Mesothelial cell of epicardium (in vitro differentiated cells): ENCODE data around the gene TAF1D. TPM values are rescaled to one million over a fixed set of nuclear protein-coding genes. Genes with fewer than 3 reads are reported as not detected.

ENCODE experiments used
- DNase-seq, 2 experiments: peaks; one replicate each; pipeline ENCODE4 v3.0.0; 2021; ENCODE audit warnings: low spot score in 2 of 2; ENCODE audit not compliant: unreplicated experiment in 2 of 2
- H3K27ac Mint-ChIP-seq: 2 replicates; pipeline ENCODE4 v1.8.0; 2021; ENCODE audit warnings: mixed read lengths
- H3K27me3 Mint-ChIP-seq: 2 replicates; pipeline ENCODE4 v1.8.0; 2021; ENCODE audit warnings: low read depth, mixed read lengths
- H3K36me3 Mint-ChIP-seq: 2 replicates; pipeline ENCODE4 v1.8.0; 2021; ENCODE audit warnings: mixed read lengths
- H3K4me1 Mint-ChIP-seq: 2 replicates; pipeline ENCODE4 v1.8.0; 2021; ENCODE audit warnings: mixed read lengths
- H3K4me3 Mint-ChIP-seq: 2 replicates; pipeline ENCODE4 v1.8.0; 2021; ENCODE audit warnings: mild to moderate bottlenecking, moderate library complexity, mixed read lengths
- H3K9me3 Mint-ChIP-seq: 2 replicates; pipeline ENCODE4 v1.8.0; 2021; ENCODE audit warnings: mixed read lengths
- CTCF ChIP-seq: fragments of 200-600 bp; sonication (generic); IDR thresholded peaks from one replicate; pipeline ENCODE4 v1.5.0; 2021; ENCODE audit warnings: antibody characterized with exemption; ENCODE audit not compliant: unreplicated experiment
- total RNA-seq: library from RNA; stranded (reverse); gene quantifications from 3 replicates; pipeline ENCODE4 v1.2.1, GENCODE V29; 2021

Gene TAF1D
- total RNA-seq, 1 donor from 2014 or later, result 155 TPM

GRCh38 chr11:93738647-93739081 lies 2.6 kb downstream of the TAF1D start:
- Mint-ChIP-seq H3K36me3 (peaks cover 24% of the 10 kb centered on the region), H3K27ac (peak overlapping the region; percentile 79), H3K4me1 (peaks cover 53% of the 10 kb centered on the region), H3K9me3 (no peaks in the 10 kb centered on the region), H3K27me3 (no peaks in the 10 kb centered on the region), H3K4me3 (peak overlapping the region; percentile 100)
- TF ChIP-seq CTCF, result no peak
- no peak for DNase-seq

DNA sequence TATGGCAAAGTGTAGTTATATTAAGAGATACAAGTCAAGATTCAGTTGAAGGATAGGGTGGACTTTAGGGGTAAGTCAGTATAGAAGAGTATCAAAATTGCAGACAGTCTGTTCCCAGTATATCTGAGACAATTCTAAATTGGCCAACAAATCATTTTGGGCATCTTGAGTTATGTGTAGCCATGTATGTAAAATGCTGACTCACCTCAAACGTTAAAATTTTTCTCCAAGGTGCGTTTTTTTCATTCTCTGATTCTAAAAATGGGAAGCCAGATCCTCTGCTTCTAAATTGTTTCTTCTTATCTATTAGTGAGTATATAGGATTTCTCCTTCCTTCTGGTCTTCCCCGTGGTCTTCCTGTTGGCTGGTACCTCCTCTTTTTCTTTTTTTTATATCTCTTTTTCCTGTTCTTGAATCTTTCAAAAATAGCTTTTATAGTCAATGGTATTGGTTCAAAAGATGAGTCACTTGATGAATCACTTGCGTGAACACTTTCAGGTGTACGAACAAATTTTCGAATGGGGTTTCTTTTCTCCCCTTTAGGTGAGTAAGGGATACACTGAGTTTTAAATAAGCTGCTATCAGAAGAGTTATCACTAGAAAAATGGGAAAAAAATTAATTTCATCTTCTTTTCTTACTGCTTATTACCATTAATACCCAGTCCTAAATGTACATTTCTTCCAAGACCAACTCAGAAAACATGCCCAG lies 3.2 kb downstream of the TAF1D start:
- Mint-ChIP-seq H3K4me3 (peak overlapping the region; percentile 100), H3K9me3 (no peaks in the 10 kb centered on the region), H3K4me1 (peaks cover 53% of the 10 kb centered on the region), H3K27ac (peak overlapping the region; percentile 79), H3K36me3 (peaks cover 26% of the 10 kb centered on the region), H3K27me3 (no peaks in the 10 kb centered on the region)
- no peak for DNase-seq
- TF ChIP-seq CTCF, result no peak

- H3K36me3 Mint-ChIP-seq, result peaks cover 33% of the 10 kb centered on the region
- no peaks in the 10 kb centered on the region for H3K27me3 Mint-ChIP-seq
- no peak for TF ChIP-seq CTCF
- DNase-seq, result no peak
- H3K27ac Mint-ChIP-seq, result peak overlapping the region; percentile 85
- H3K4me1 Mint-ChIP-seq, result peaks cover 46% of the 10 kb centered on the region
- no peaks in the 10 kb centered on the region for H3K9me3 Mint-ChIP-seq
- no peak overlapping the region for H3K4me3 Mint-ChIP-seq
Observed at GRCh38 chr11:93736129-93736528, 5.2 kb downstream of the TAF1D start.

GRCh38 chr11:93735627-93736026 lies 5.7 kb downstream of the TAF1D start:
- peaks cover 33% of the 10 kb centered on the region for H3K36me3 Mint-ChIP-seq

GRCh38 chr11:93734427-93735222 lies 6.7 kb downstream of the TAF1D start:
- H3K27me3 Mint-ChIP-seq, result no peaks in the 10 kb centered on the region
- H3K9me3 Mint-ChIP-seq, result no peaks in the 10 kb centered on the region
- H3K36me3 Mint-ChIP-seq, result peaks cover 38% of the 10 kb centered on the region
- H3K27ac Mint-ChIP-seq, result no peak overlapping the region
- no peak overlapping the region for H3K4me3 Mint-ChIP-seq
- H3K4me1 Mint-ChIP-seq, result peaks cover 38% of the 10 kb centered on the region
- no peak for TF ChIP-seq CTCF
- no peak for DNase-seq

More at GRCh38 chr11:93735627-93736026, 5.7 kb downstream of the TAF1D start:
- TF ChIP-seq CTCF, result no peak
- Mint-ChIP-seq H3K4me3 (no peak overlapping the region), H3K27ac (peak overlapping the region; percentile 85), H3K4me1 (peaks cover 46% of the 10 kb centered on the region), H3K9me3 (no peaks in the 10 kb centered on the region), H3K27me3 (no peaks in the 10 kb centered on the region)
- DNase-seq, result no peak
